ENCODE results near the gene BIRC3. TPM values are rescaled to one million over a fixed set of nuclear protein-coding genes. Genes with fewer than 3 reads are reported as not detected.
A peak's percentile ranks its signal among the peaks of the same experiment; 100 is the strongest.

Gene BIRC3
- total RNA-seq, 4 donors from 2014 or later = 2.2 to 57.8 (median 53.0) TPM

GRCh38 chr11:102341844-102342318, 24.6 kb downstream of the BIRC3 start:
- no peaks in the 10 kb centered on the region for H3K9me3 ChIP-seq
- TF ChIP-seq EP300 (IDR thresholded peaks at IDR 0.05; ENCODE audit: low read depth) (no peak), POLR2AphosphoS5 (IDR thresholded peaks at IDR 0.05) (peak in 1 of 3 donors; percentile 37), POLR2A (IDR thresholded peaks at IDR 0.05) (no peak), CTCF (IDR thresholded peaks at IDR 0.05) (peak; percentile 76 to 83 (median 80))
- peak; percentile 79 for DNase-seq
- WGBS, 2 donors (ENCODE audit: low coverage in 1 of 2) = 17% methylated on average over 1 of the region's 1 CpG; no CpG with 5 or more reads in 1 of the 2 donors
- no peaks in the 10 kb centered on the region for H3K27me3 ChIP-seq
- peaks cover 0 to 11% (median 2%) of the 10 kb centered on the region in 4 donors for H3K36me3 ChIP-seq
- in situ Hi-C loops (cut with MboI; ENCODE audit: low pct_ligation_motif_present in 1 of 4, low pct_unique_long_range_greater_than_20kb in 1 of 4, low sequenced_read_pairs in 3 of 4) = loop anchor here in 2 of 4 donors (5.0 to 25.0 kb wide), 3 partner anchors 57 to 320 kb away; no protein-coding TSS in a partner anchor
- intact Hi-C loops (cut with DNase I; ENCODE audit: low total_unique reads) = loop anchor here (1.0 to 5.0 kb wide), 2 partner anchors 54 to 150 kb away; no protein-coding TSS in a partner anchor
- H3K27ac ChIP-seq = no peak overlapping the region
- H3K4me3 ChIP-seq = no peak overlapping the region
- peaks cover 5 to 15% (median 10%) of the 10 kb centered on the region in 4 donors for H3K4me1 ChIP-seq

DNA sequence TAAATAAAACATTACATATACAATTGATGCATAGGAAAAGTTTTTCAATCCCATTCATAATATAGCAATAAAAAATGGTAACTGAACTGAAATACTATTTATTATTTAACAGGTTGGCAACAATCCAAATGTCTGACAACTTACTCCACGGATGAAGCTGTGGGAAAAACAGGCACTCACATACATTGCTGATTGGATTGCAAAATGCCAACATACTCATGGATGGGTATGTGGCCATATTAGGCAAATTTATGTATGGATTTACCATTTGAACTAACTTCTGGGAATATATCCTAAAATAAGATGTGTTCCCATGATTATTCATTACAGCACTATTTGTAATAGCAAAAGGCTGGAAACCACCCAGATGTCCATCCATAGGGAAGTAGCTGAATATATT, 26.5 kb downstream of the BIRC3 start:
- H3K9me3 ChIP-seq = no peaks in the 10 kb centered on the region
- no peak for TF ChIP-seq POLR2AphosphoS5 (IDR thresholded peaks at IDR 0.05)
- TF ChIP-seq EP300 (IDR thresholded peaks at IDR 0.05; ENCODE audit: low read depth) = no peak
- no peak for TF ChIP-seq POLR2A (IDR thresholded peaks at IDR 0.05)
- no peak for TF ChIP-seq CTCF (IDR thresholded peaks at IDR 0.05)
- in situ Hi-C loops (cut with MboI; ENCODE audit: low pct_ligation_motif_present in 1 of 4, low pct_unique_long_range_greater_than_20kb in 1 of 4, low sequenced_read_pairs in 3 of 4) (loop anchor here in 2 of 4 donors (5.0 to 25.0 kb wide), 3 partner anchors 59 to 318 kb away; no protein-coding TSS in a partner anchor), intact Hi-C loops (cut with DNase I; ENCODE audit: low total_unique reads) (loop anchor here (2.0 to 5.0 kb wide), 2 partner anchors 148 to 321 kb away; no protein-coding TSS in a partner anchor)
- no peak for DNase-seq
- no peak overlapping the region for H3K4me3 ChIP-seq
- H3K36me3 ChIP-seq = no peaks in the 10 kb centered on the region
- H3K4me1 ChIP-seq = peaks cover 5 to 22% (median 16%) of the 10 kb centered on the region in 4 donors
- H3K27me3 ChIP-seq = no peaks in the 10 kb centered on the region
- 41 to 43% methylated on average over 1 of the region's 1 CpG for WGBS, 2 donors (ENCODE audit: low coverage in 1 of 2)
- H3K27ac ChIP-seq = no peak overlapping the region

DNA sequence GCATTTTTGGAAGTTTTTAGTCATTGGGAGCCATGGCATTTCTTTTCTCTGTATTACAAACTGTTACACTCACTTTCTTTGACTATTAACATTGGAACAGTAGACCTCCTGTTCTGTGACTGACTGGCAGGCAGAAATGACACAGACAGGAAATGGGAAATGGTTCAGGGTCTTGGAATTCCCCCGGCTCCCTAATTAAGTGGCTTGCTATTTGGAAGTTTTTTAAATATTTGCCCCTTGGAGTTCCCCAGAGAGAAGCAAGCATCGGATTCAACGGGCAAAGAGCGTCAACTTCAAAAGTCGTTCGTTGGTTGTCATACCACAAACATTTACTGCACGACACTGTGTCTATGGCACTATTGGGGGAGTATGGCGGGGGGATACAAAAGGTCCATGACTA, 28.6 kb downstream of the BIRC3 start:
- no peaks in the 10 kb centered on the region for H3K9me3 ChIP-seq
- peak overlapping the region; percentile 98 to 100 (median 99) for H3K27ac ChIP-seq
- peaks cover 5 to 39% (median 20%) of the 10 kb centered on the region in 4 donors for H3K4me1 ChIP-seq
- intact Hi-C loops (cut with DNase I; ENCODE audit: low total_unique reads) (loop anchor here (2.0 kb wide), 1 partner anchor 319 kb away; no protein-coding TSS in a partner anchor), in situ Hi-C loops (cut with MboI; ENCODE audit: low pct_ligation_motif_present in 1 of 4, low pct_unique_long_range_greater_than_20kb in 1 of 4, low sequenced_read_pairs in 3 of 4) (loop anchor here in 2 of 4 donors (10.0 to 25.0 kb wide), 2 partner anchors 61 to 316 kb away; no protein-coding TSS in a partner anchor)
- WGBS, 2 donors (ENCODE audit: low coverage in 1 of 2) = 22 to 33% methylated on average over 8 of the region's 8 CpGs
- TF ChIP-seq POLR2A (IDR thresholded peaks at IDR 0.05) = no peak
- no peak for DNase-seq
- no peaks in the 10 kb centered on the region for H3K27me3 ChIP-seq
- H3K4me3 ChIP-seq = peak overlapping the region in 2 of 4 donors; percentile 75 to 93
- peaks cover 0 to 6% (median 2%) of the 10 kb centered on the region in 4 donors for H3K36me3 ChIP-seq

DNA sequence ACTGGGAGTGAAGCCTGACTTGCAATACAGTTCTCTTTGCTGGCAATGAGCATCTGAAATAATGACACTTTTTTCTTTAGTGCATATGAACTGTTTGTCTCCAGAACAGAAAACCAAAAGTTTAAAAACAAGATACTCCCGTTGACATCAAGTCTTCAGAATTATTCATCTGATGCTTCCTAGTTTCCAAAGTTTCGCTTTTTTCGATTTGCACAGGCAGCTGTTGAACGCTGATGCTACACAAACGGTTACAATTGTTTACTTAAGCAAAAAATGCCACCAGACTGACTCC, 29.1 kb downstream of the BIRC3 start:
- TF ChIP-seq CTCF (IDR thresholded peaks at IDR 0.05) = no peak
- no peak for TF ChIP-seq POLR2A (IDR thresholded peaks at IDR 0.05)
- no peak for TF ChIP-seq POLR2AphosphoS5 (IDR thresholded peaks at IDR 0.05)
- peaks cover 0 to 10% (median 4%) of the 10 kb centered on the region in 4 donors for H3K36me3 ChIP-seq
- intact Hi-C loops (cut with DNase I; ENCODE audit: low total_unique reads) = no loop called here
- no peaks in the 10 kb centered on the region for H3K27me3 ChIP-seq
- in situ Hi-C loops (cut with MboI; ENCODE audit: low pct_ligation_motif_present in 1 of 4, low pct_unique_long_range_greater_than_20kb in 1 of 4, low sequenced_read_pairs in 3 of 4) = loop anchor here in 2 of 4 donors (10.0 to 25.0 kb wide), 2 partner anchors 62 to 316 kb away; no protein-coding TSS in a partner anchor
- H3K27ac ChIP-seq = peak overlapping the region; percentile 98 to 100 (median 99)
- peak overlapping the region; percentile 68 to 93 (median 74) for H3K4me3 ChIP-seq
- no peaks in the 10 kb centered on the region for H3K9me3 ChIP-seq
- no peak for DNase-seq
- peaks cover 5 to 37% (median 20%) of the 10 kb centered on the region in 4 donors for H3K4me1 ChIP-seq
- 0 to 2% methylated on average over 5 of the region's 5 CpGs for WGBS, 2 donors (ENCODE audit: low coverage in 1 of 2)

Measured in transverse colon (tissue), 4 donors.